HG02870 (cell line): Measurements from ENCODE around the gene ZNF217.
"Not testable (repeated sequence)": the region's sequence is repeated elsewhere in the genome, so short reads cannot be mapped to it uniquely, and the experiment has no call there.

Experiments
- ATAC-seq: cut with Tn5 transposase; IDR thresholded peaks from one replicate; pipeline ENCODE4 v1.9.1; 2021; ENCODE audit warnings: mild to moderate bottlenecking, moderate library complexity; ENCODE audit not compliant: unreplicated experiment

ZNF217 gene

DNA sequence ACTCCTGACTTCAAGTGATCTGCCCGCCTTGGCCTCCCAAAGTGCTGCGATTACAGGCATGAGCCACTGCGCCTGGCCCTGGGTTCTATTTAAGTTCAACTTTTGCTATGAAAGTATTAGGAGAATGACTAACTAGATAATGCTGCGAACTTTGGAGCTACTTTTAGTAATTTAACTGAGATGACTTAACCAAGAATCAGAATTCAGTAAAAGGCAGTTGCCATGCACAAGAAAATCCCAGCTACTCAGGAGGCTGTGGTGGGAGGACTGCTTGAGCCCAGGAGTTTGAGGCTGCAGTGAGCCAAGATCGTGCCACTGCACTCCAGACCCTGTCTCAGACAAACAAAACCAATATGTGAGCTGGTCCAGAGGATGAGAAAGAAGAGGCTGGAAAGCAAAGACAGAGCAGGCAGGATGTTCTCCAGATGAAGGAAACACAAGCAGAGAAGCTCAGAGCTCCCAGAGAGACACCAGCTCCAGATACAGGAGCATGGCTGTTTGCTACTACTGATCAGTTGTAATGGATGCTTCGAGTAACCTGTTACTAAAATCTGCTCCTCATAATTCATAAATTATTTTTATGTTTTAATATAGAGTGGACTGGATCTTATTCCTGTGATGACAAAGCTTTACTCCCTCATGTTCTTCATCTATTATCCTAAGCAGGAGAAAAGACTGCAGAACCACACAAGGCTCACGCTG lies 23.9 kb downstream of the ZNF217 start:
- ATAC-seq, result no peak

DNA sequence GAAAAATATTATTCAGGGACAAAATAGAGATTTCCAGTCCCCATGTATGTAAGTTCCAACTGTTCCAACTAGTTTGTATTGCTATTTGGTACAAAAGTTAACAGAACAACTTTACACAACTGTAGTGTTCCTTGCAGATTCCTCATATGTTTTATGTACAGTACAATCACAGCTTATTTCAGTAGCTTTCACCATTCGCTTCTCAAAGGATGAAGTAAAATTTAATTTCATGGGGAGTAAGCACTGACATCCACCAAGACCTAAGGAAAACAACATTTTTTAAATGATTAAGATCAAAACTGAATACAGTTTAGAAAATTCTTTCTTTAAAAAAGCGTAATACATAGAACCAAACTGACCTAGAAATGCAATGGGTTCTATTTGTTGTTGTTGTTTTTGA lies 24.6 kb downstream of the ZNF217 start:
- ATAC-seq, result no peak

DNA sequence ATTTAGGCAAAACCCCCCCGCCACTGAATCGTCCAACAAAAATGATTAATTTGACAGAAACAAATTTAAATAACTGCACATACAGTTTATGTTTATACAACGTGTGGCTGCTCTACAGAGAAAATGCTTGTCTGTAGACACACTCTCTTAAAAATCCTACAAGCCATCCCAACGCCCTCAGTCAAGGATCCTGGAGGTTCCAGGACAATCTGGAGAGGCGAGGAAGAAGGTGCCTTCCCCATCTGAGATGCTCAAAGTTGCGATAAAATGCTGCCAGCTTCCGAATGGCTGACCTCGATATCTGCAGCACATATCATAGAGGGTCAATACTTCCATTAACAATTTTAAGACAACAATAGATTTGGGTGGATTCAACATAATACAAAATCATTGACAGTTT lies 25.3 kb downstream of the ZNF217 start:
- no peak for ATAC-seq

DNA sequence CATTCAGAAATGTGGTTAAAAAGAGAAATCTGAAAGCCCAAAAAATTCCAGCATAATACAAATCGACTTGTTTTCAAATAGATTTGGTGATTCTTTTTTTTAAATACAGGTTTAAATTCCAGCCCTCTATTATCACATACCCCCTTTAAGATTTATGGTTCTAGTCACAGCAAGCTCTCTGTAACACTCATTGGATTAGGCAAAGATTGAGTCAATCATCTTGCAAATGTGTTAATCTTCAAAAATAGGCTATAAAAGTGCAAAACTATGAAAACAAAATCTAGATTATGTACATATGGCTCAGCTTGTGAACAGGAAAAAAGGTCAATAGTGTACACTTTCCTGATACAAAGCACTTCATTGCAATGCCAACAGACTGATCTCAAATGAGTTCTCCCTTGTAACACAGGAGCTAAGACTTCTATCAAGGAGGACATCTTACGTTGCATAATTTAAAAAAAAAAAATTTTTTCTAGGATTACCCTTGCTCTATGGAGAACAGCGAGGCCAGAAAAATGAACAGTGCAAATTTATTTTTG lies 26.2 kb downstream of the ZNF217 start:
- ATAC-seq, result no peak

DNA sequence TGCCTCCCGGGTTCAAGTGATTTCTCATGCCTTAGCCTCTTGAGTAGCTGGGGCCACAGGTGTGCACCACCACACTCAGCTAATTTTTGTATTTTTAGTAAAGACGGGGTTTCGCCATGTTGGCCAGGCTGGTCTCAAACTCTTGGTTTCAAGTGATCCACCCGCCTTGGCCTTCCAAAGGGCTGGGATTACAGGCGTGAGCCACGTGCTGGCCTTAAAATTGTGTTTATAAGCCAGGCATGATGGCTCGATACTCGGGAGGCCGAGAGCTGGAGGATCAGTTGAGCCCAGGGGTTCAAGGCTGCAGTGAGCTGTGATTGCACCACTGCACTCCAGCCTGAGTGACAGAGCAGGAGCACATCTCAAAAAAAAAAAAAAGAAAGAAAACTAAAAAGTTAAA lies 27.0 kb downstream of the ZNF217 start:
- not testable (repeated sequence) for ATAC-seq

DNA sequence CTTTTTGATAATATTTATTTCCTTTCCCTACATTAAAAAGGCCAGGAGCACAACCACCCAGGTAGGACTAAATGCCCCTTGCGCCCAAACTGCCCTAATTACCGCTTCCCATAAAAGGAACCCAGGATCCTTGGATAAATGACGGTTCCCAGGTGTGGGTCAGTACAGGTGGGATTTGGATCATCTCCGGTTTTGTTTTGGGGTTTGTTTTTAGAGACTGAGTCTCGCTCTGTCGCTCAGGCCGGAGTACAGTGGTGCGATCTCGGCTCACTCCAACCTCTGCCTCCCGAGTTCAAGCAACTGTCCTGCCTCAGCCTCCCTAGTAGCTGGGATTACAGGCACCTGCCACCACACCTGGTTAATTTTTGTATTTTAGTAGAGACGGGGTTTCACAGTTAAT lies 28.4 kb downstream of the ZNF217 start:
- ATAC-seq, result no peak

DNA sequence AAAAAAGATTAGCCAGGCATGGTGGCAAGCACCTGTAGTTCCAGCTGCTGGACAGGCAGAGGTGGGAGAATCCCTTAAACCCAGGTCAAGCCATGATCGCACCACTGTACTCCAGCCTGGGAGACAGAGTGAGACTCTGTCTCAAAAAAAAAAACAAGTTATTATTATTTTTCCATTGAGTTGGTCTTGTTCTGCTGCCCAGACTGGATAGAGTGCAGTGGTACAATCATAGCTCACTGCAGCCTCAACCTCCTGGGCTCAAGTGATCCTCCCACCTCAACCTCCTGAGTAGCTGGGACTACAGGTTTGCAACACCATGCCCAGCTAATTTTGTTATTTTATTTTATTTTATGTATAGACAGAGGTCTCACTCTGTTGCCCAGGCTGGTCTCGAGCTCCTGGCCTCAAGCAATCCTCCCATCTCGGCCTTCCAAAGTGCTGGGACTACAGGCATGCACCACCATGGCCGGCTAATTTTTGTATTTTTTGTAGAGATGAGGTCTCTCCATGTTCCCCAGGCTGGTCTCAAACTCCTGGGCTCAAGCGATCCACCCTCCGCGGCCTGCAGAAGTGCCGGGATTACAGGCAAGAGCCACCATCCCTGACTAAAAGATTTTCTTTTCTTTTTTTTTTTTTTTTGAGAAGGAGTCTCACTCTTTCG lies 31.4 kb downstream of the ZNF217 start:
- ATAC-seq, result not testable (repeated sequence)

DNA sequence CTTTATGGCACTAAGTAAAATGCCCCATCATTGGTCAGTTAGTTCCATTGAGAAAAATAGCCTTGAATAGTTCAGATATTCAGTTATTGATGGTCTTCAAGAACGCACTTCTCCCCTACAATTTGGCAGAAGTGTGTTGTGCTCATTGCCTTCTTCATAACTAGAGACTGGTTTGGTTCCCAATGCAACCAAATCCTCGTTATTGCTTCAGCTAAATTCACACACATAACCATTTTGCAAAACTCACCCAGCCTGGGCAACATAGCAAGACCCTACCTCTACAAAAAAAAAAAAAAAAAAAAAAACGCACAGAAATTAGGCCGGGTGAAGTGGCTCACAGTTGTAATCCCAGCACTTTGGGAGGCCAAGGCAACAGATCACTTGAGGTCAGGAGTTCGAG lies 32.1 kb downstream of the ZNF217 start:
- no peak for ATAC-seq

DNA sequence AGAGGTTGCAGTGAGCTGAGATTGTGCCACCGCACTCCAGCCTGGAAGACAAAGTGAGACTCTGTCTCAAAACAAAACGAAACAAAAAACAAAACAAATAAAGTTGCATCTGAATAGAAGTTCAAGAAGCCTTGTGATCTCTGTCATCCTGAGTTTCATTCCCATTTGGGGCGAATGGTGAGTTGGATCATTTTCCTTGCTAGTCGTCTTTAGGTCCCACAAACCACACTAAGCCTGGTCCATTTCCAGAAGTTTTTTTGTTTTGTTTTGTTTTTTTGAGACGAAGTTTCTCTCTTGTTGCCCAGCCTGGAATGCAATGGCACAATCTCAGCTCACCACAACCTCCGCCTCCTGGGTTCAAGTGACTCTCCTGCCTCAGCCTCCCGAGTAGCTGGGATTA lies 33.8 kb downstream of the ZNF217 start:
- ATAC-seq, result no peak

DNA sequence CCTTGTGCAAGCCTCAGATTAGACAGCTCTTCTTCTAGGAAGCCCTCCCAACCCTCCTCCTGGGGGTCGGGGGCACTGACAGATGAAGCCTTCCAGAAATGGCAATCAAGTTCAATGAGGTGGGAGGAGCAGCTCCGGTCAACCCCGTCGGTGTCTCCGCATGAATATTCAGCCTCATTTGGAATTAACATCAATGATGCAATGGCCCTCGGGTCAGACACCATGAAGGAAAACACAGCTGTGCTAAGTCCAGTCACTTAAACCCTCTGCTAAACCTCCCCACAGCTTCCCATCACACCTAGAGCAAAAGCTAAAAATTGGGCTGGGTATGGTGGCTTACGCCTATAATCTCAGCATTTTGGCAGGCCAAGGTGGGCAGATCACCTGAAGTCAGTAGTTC lies 36.5 kb downstream of the ZNF217 start:
- no peak for ATAC-seq

DNA sequence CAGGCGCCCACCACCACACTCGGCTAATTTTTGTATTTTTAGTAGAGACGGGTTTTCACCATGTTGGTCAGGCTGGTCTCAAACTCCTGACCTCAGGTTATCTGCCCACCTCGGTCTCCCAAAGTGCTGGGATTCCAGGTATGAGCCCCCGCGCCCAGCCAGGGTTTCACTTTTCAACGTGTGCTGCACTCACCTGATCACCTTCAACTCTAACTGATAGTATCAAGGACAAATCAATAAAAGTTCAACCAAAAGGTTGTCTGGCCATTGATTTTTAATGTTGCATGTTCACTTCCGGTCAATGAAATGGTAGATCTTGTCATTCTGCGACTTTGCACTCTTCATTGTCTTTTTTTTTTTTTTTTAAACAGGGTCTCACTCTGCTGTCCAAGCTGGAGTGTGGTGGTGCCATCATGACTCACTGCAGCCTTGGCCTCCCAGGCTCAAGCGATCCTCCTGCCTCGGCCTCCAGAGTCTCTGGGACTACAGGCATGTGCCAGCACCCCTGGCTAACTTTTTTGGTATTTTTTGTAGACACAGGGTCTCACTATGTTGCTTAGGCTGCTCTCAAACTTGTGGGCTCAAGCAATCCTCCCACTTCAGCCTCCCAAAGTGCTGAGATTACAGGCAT lies 37.3 kb downstream of the ZNF217 start:
- no peak for ATAC-seq

DNA sequence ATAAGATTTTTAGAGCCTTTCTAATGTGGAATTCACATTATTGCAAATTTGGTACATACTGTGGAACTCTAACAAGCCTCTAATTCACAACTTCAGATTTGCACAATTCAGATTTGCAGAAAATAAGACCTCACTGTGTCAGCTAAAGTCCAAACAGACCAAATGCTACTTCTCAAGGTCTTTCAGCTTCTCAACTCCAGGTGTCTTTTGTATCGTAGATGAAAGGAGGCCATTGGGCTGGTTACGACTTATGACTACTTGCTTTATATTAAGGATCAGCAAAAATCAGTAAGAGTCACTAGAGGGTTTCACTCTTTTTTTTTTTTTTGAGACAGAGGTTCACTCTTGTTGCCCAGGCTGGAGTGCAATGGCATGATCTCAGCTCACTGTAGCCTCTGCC lies 37.8 kb downstream of the ZNF217 start:
- no peak for ATAC-seq

DNA sequence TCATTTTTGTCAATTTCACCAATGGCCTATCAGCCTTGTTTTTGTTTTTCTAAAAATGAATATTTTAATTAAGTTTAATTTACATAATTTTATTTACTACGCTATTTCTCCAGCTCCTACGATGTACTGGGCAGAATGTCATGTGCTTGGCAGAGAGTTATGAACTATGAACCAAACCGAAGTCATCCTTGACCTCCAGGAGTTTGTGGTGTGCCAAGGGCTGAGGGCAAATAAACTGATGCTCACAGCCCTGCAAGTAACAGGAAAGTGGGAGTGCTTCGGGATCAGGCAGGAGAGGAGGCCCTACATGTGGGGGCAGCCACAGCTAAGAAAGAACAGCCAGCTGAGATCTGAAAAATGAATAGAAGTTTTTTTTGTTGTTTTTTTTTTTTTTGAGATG lies 38.6 kb downstream of the ZNF217 start:
- ATAC-seq, result no peak

DNA sequence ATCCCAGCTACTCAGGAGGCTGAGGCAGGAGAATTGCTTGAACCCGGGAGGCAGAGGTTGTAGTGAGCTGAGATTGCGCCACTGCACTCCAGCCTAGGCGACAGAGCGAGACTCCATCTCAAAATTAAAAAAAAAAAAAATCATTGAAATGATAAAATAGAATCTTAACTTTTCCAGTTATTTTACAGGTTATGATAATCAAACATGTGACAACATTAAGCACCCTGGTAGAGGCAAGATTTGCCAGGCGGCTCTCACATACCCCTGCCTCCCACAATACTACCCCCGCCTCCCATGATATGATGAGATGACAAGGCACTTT lies 41.1 kb downstream of the ZNF217 start:
- ATAC-seq, result not testable (repeated sequence)

DNA sequence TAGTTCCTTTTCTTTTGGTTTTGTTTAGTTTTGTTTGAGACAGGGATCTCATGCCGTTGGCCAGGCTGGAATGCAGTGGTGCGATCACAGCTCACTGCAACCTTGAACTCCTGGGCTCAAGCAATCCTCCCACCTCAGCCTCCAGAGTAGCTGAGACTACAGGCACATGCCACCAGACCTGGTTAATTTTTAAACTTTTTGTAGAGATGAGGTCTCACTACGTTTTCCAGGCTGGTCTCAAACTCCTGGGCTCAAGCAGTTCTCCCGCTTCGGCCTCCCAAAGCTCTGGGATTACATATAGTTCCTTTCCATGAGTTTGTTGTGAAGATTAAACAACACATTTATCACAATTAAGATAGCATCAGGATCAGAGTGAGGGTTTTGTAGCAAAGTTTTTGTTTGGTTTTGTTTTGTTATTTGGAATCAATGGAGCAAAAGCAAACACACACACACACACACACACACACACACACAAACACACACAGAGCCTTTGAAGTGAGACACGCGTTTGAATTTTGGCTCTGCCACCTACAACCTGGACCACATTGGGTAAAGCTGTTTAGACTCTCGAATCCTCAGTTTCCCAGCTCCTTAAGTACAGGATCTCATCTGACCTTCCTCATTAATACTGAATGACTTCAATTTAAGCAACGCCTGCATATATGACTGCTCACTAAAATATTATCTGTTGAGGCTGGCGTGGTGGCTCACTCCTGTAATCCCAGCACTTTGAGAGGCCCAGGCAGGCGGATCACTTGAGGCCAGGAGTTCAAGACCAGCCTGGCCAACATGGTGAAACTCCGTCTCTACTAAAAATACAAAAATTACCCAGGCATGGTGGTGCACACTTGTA lies 41.7 kb downstream of the ZNF217 start:
- ATAC-seq, result not testable (repeated sequence)

DNA sequence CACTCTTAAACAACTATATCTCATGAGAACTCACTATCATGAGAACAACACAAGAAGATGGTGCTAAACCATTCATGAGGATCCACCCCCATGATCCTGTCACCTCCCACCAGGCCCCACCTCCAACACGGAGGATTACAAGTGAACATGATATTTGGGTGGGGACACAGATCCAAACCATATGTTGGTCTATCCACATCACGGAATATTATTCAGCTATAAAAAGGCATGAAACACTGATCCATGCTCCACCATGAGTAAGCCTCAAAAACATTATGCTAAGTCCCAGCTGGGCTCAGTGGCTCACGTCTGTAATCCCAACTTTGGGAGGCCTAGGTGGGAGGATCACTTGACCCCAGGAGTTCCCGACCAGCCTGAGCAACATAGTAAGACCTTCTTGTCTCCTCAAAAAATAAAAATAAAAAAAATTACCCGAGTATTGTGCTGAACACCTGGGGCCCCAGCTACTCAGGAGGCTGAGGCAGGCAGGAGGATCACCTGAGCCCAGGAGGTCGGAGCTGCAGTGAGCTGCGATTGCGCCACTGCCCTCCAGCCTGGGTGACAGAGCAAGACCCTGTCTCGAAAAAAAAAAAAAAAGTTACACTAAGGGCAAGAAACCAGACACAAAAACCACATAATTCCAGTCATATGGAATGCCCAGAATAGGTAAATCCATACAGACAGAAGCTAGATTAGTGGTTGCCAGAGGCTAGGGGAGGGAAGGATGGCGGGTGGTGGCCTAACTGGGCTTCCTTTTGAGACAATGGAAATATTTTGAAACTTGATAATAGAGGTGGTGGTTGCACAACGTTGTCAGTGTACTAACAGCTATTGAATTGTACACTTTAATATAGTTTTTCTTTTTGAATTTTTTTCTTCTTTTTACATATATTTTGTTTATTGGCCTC lies 43.1 kb downstream of the ZNF217 start:
- no peak for ATAC-seq

DNA sequence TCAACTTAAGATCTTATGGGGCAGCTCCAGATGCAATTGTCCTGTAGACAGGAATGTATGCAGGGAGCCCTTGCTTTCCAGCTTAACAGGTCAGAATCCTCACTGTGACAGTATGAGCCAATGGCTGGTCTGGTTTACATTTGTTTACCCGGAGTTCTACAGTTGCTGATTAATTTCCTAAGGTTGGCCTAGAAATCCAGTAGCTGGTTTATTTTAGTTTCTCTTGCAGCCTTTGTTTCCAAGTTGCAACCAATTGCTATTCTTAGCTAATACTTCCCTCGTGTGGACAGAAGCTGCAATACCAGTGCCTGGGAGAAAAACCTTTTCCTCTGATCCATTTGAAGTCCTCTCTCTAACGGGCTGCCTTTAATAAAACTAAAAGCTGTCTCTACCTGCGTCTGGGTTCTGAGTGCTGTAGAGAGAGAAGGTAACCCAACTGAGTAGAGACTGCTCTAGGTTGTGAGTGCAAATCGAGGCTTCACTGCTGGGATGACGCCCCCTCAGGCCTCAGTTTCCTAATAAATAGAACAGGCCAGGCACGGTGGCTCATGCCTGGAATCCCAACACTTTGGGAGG lies 45.9 kb downstream of the ZNF217 start:
- no peak for ATAC-seq

DNA sequence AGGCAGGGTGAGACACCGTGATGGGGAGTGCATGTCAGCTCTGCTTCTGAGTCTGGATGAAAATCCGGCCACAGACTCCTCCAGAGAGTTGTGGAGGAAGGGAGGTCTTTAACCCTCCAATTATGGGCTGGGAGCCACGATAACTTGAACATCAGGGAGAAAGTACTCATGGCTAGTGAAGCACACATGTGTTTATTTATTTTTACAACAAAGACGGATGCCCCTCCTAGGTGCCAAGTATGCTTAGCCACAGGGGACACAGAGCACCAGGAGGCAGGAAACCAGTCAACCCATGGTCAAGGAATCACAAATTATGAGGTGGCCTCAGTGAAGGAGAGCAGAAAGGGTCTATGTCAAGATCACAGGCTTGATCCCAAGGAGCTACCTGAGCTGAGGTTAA lies 54.1 kb downstream of the ZNF217 start:
- no peak for ATAC-seq

DNA sequence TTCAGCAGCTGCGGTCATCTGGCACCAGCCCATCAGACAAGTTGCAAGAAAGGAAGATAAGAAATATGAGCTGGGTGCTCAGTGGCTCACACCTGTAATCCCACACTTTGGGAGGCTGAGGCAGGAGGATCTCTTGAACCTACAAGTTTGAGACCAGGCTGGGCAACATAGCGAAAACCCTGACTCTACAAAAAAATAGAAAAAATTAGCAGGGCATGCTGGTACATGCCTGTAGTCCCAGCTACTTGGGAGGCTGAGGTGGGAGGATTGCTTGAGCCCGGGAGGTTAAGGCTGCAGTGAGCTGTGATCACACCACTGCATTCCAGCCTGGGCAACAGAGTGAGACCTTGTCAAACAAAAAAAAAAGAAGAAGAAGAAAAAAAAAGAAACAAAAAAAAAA lies 57.3 kb downstream of the ZNF217 start:
- ATAC-seq, result not testable (repeated sequence)

DNA sequence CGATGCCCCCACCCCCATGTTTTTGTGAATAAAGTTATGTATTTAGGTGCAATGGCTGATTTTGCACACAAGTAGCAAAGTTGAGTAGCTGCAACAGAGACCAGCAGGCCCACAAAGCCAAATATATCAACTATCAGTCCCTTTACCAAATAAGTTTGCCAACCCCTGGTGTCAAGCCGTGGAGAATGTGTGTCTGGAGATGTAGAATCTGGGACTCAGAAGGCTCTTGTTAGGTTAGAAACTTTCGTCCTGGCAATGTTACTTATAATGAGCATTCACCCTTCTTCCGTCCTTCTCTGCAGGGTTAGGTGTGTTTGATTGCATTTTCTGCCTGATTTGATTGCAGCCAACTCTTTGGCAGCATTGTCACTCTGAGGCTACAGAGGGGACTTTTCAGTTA lies 57.8 kb downstream of the ZNF217 start:
- ATAC-seq, result no peak
